OCI-LY1 (cell line): Measurements from ENCODE around the gene DIAPH1.

ENCODE experiments used
- H2AFZ ChIP-seq: fragments of 200-600 bp; sonication (generic), shearing (Covaris generic); 2 replicates; pipeline ENCODE4 v1.6.0; 2014; ENCODE audit warnings: antibody characterized with exemption, mild to moderate bottlenecking, low read length
- H3F3A ChIP-seq: fragments of 200-600 bp; sonication (generic), shearing (Covaris generic); 2 replicates; pipeline ENCODE4 v1.6.0; 2014; ENCODE audit warnings: mild to moderate bottlenecking, antibody characterized with exemption, low read length, moderate library complexity; ENCODE audit not compliant: insufficient read depth
- H3K27ac ChIP-seq: fragments of 200-600 bp; sonication (generic); 2 replicates; pipeline ENCODE4 v1.5.1; 2014; ENCODE audit warnings: low read length, mixed run types, mild to moderate bottlenecking, low read depth; ENCODE audit not compliant: poor library complexity, severe bottlenecking
- H3K27me3 ChIP-seq: fragments of 200-600 bp; sonication (generic); 2 replicates; pipeline ENCODE4 v1.6.0; 2014; ENCODE audit warnings: antibody characterized with exemption, mild to moderate bottlenecking, low read length, moderate library complexity; ENCODE audit not compliant: insufficient read depth
- H3K36me3 ChIP-seq: fragments of 200-600 bp; sonication (generic); 2 replicates; pipeline ENCODE4 v1.6.1; 2014; ENCODE audit warnings: mild to moderate bottlenecking, antibody characterized with exemption, low read length, moderate library complexity, mixed read lengths; ENCODE audit not compliant: insufficient read depth
- H3K4me1 ChIP-seq: fragments of 200-600 bp; sonication (generic); 2 replicates; pipeline ENCODE4 v1.5.1; 2014; ENCODE audit warnings: mild to moderate bottlenecking, low read length, moderate library complexity; ENCODE audit not compliant: insufficient read depth, severe bottlenecking
- H3K4me2 ChIP-seq: fragments of 200-600 bp; sonication (generic), shearing (Covaris generic); 2 replicates; pipeline ENCODE4 v1.6.1; 2014; ENCODE audit warnings: low read length
- H3K4me3 ChIP-seq: fragments of 200-600 bp; sonication (generic); 2 replicates; pipeline ENCODE4 v1.5.1; 2014; ENCODE audit warnings: low read length, low read depth, mild to moderate bottlenecking, mixed read lengths; ENCODE audit not compliant: poor library complexity, severe bottlenecking
- H3K79me2 ChIP-seq: fragments of 200-600 bp; shearing (Covaris generic); 2 replicates; pipeline ENCODE4 v1.6.1; 2016; ENCODE audit warnings: mixed run types, low read length, mixed read lengths; ENCODE audit not compliant: insufficient read depth
- H3K9ac ChIP-seq: fragments of 200-600 bp; sonication (generic), shearing (Covaris generic); 2 replicates; pipeline ENCODE4 v1.6.1; 2014; ENCODE audit warnings: mild to moderate bottlenecking, low read length, mixed read lengths
- H3K9me2 ChIP-seq: fragments of 200-600 bp; sonication (generic), shearing (Covaris generic); 2 replicates; pipeline ENCODE4 v1.6.1; 2014; ENCODE audit warnings: low read depth, mild to moderate bottlenecking, low read length, mixed read lengths
- H3K9me3 ChIP-seq: fragments of 200-600 bp; shearing (Covaris generic); 2 replicates; pipeline ENCODE4 v1.6.1; 2014; ENCODE audit warnings: low read length, mixed read lengths
- H4K20me1 ChIP-seq: fragments of 200-600 bp; sonication (generic), shearing (Covaris generic); 2 replicates; pipeline ENCODE4 v1.6.0; 2016; ENCODE audit warnings: mild to moderate bottlenecking, low read length; ENCODE audit not compliant: insufficient read depth
- EZH2 ChIP-seq: fragments of 200-600 bp; sonication (generic), shearing (Covaris generic); IDR thresholded peaks from 2 replicates; pipeline ENCODE4 v1.8.0; 2017; ENCODE audit warnings: borderline replicate concordance, mixed run types, mild to moderate bottlenecking, antibody characterized with exemption, low read length, moderate library complexity, mixed read lengths
- TF ChIP-seq, protein P1 (sequence below): fragments of 200-600 bp; sonication (generic), shearing (Covaris generic); IDR thresholded peaks from 2 replicates; pipeline ENCODE4 v1.5.1; 2017; ENCODE audit warnings: mild to moderate bottlenecking, antibody characterized with exemption, low read length, moderate library complexity, mixed read lengths

Gene DIAPH1

DNA sequence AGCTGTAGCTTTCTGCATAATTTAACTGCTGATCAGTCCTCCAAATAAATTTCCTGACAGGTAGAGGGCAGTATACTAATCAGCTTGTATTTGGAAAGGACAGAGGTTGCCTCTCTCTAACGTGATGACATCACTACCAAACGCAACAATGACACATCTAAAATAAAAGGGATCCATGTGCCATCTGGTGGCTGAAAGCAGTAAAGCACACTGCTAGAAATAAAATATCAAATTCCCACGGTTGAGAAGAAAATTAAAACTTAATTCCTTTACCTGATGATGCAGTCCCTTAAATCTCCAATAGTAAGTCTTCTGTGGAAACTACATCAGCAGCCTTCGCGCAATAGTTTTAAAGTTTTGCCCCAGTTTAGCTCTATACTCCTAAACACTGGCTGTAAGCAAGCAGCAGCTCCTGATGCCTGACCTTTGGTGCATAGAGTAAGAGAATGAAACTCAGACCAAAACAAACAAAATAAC, 54.5 kb downstream of the DIAPH1 start:
- no peak overlapping the region for H2AFZ ChIP-seq
- TF ChIP-seq, protein P1, sequence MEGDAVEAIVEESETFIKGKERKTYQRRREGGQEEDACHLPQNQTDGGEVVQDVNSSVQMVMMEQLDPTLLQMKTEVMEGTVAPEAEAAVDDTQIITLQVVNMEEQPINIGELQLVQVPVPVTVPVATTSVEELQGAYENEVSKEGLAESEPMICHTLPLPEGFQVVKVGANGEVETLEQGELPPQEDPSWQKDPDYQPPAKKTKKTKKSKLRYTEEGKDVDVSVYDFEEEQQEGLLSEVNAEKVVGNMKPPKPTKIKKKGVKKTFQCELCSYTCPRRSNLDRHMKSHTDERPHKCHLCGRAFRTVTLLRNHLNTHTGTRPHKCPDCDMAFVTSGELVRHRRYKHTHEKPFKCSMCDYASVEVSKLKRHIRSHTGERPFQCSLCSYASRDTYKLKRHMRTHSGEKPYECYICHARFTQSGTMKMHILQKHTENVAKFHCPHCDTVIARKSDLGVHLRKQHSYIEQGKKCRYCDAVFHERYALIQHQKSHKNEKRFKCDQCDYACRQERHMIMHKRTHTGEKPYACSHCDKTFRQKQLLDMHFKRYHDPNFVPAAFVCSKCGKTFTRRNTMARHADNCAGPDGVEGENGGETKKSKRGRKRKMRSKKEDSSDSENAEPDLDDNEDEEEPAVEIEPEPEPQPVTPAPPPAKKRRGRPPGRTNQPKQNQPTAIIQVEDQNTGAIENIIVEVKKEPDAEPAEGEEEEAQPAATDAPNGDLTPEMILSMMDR, result peak; percentile 98
- TF ChIP-seq EZH2, result no peak
- peak overlapping the region; percentile 51 for H3K4me2 ChIP-seq
- no peaks in the 10 kb centered on the region for H4K20me1 ChIP-seq
- peaks cover 16% of the 10 kb centered on the region for H3K4me1 ChIP-seq
- H3K27ac ChIP-seq, result peak overlapping the region; percentile 74
- H3K9ac ChIP-seq, result peak overlapping the region; percentile 53
- H3K79me2 ChIP-seq, result no peaks in the 10 kb centered on the region
- peaks cover 28% of the 10 kb centered on the region; the same call in 1 of the 2 replicates for H3K36me3 ChIP-seq
- H3K4me3 ChIP-seq, result peak overlapping the region; percentile 20
- H3K9me2 ChIP-seq, result no peaks in the 10 kb centered on the region
- no peaks in the 10 kb centered on the region for H3K9me3 ChIP-seq
- H3F3A ChIP-seq, result no peaks in the 10 kb centered on the region
- no peaks in the 10 kb centered on the region for H3K27me3 ChIP-seq

DNA sequence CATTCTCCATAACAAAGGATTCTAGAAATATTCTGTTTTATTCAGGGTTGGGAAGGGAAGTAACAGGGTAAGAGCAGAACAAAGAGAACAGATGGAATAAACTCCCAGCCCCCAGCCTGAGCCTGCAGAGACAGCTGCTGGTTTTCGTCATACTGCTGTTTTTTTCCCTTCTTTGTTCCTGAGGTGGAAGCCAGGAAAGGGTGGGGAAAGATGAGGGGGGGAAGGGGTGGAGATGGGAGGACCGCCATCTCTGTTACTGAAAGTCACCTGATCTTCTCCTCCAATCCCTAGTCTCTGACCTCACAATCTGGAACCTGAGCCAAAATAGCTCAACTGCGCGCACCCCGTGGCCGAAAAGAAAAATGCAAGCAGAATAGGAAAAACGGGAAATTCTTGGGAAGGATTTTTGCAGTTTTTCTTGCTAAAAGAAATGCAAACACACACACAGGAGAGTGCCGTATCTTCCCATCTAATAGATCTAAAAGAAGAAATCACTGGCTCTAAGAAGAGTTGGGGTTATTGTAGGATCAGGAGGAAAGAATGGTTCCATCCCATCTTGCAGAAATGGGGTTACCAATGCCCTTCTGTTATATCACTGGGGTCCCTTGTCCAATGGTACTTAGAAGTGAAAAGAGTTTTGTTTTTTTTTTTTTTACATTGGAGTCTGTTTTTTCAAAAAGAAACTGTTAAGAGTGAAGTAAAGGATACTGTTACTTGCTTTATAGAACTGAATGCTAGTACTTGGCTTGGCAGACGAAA, 57.9 kb downstream of the DIAPH1 start:
- Histone ChIP-seq H3K36me3 (peaks cover 15% of the 10 kb centered on the region; the same call in 1 of the 2 replicates), H3K27me3 (no peaks in the 10 kb centered on the region), H3F3A (no peaks in the 10 kb centered on the region), H3K9ac (no peak overlapping the region), H3K4me1 (peaks cover 30% of the 10 kb centered on the region), H3K4me3 (peak overlapping the region; percentile 14), H3K9me3 (no peaks in the 10 kb centered on the region), H4K20me1 (no peaks in the 10 kb centered on the region), H3K4me2 (peak overlapping the region; percentile 30; the same call in 1 of the 2 replicates), H2AFZ (no peak overlapping the region), H3K79me2 (no peaks in the 10 kb centered on the region), H3K27ac (no peak overlapping the region), H3K9me2 (no peaks in the 10 kb centered on the region)
- TF ChIP-seq EZH2, result no peak
- TF ChIP-seq, protein P1, result peak; percentile 67

DNA sequence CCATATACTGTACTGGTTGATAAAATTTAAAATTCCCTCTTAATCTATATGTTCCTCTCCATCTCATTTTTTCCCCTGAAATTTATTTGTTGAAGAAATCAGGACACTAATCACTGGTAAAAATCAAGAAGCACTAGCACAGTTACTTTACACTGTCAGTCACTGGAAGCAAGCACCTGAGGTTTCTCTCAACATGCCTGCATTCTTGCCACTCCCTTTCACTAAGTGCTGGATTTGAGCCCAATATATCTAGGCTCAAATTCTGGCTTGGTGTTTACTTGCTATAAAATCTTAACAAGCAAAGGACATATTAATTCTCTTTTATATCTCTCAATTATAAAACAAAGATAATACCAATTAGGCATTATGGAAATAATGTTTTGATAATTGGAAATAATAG, 58.6 kb downstream of the DIAPH1 start:
- no peaks in the 10 kb centered on the region for H3K27me3 ChIP-seq
- no peaks in the 10 kb centered on the region for H4K20me1 ChIP-seq
- no peak overlapping the region for H3K4me2 ChIP-seq
- H3K9me2 ChIP-seq, result no peaks in the 10 kb centered on the region
- peaks cover 30% of the 10 kb centered on the region for H3K4me1 ChIP-seq
- H2AFZ ChIP-seq, result no peak overlapping the region
- TF ChIP-seq, protein P1, result no peak
- TF ChIP-seq EZH2, result no peak
- H3K9ac ChIP-seq, result no peak overlapping the region
- H3K79me2 ChIP-seq, result no peaks in the 10 kb centered on the region
- H3K9me3 ChIP-seq, result no peaks in the 10 kb centered on the region
- H3K27ac ChIP-seq, result no peak overlapping the region
- no peak overlapping the region for H3K4me3 ChIP-seq
- peaks cover 15% of the 10 kb centered on the region; the same call in 1 of the 2 replicates for H3K36me3 ChIP-seq
- no peaks in the 10 kb centered on the region for H3F3A ChIP-seq
